A549 treated with DMSO at 1 μM for 4 hours (cell line): ENCODE data around the gene SCGB1D4. TPM values are rescaled to one million over a fixed set of nuclear protein-coding genes. Genes with fewer than 3 reads are reported as not detected.

ENCODE experiments used
- total RNA-seq: library from RNA; stranded (reverse); fragments of 200-300 nt; extraction: Qiagen RNA extraction; gene quantifications from 5 replicates; pipeline ENCODE4 v1.2.3, GENCODE V29; 2022; ENCODE audit warnings: low read depth

SCGB1D4 gene, protein sequence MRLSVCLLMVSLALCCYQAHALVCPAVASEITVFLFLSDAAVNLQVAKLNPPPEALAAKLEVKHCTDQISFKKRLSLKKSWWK
- total RNA-seq, result not detected in 5 replicates

DNA sequence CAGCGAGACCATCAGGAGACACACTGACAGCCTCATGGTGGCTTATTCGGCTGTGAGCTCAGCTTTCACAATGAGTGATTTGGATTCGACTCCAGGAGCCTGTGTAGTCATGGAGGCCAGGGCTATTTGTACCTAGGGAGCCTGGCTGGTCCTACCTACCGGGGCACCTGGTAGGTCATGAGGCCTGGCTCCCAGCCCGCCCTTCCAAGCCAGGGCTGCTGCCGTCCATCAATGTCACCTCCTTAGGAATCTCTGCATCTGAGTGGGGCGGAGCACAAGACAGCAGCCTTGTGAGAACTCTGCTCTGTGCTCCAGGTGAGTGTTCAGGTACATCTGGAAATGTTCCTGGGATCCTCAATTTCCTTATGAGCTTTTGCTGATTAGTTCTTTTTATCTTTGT, at the start of gene SCGB1D4:
SCGB1D4 (minus strand) TSS at position 101 of the 400 bp plus-strand sequence; CDS start at position 36, 65 bp downstream.

DNA sequence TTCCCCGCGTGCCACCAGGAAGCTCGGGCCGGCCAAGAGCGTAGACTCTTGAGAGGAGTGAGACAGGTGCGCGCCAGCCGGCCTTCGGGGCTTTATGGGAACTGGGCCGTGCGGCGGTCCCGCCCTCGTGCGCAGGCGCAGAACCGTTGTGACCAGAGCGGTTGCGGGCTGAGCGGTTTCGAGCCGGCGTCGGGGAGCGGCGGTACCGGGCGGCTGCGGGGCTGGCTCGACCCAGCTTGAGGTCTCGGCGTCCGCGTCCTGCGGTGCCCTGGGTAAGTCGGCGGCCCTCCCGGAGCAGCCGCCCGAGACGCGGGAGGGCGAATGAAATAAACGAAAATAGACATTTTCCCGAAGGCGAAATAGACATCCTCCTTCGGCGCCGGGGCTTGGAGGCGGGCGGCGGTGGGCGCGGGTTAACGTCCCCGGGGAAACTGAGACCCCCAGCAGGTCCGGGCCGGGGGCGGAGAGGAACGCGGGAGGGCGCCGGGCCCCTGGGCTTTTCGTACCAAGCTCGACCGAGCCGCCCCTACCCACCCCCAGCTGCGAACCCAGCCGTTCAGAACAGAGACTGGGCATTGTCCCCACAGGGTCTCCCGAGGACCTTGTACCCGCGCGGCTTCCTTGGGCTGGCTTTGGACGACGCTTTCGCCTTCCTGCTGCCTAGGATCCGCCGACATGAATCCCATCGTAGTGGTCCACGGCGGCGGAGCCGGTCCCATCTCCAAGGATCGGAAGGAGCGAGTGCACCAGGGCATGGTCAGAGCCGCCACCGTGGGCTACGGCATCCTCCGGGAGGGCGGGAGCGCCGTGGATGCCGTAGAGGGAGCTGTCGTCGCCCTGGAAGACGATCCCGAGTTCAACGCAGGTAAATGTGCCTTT, 38.7 kb upstream of the SCGB1D4 start, which contains the start of gene ASRGL1:
ASRGL1 (plus strand) TSS at position 146 of the 879 bp plus-strand sequence; CDS start at position 676, 530 bp downstream.

DNA sequence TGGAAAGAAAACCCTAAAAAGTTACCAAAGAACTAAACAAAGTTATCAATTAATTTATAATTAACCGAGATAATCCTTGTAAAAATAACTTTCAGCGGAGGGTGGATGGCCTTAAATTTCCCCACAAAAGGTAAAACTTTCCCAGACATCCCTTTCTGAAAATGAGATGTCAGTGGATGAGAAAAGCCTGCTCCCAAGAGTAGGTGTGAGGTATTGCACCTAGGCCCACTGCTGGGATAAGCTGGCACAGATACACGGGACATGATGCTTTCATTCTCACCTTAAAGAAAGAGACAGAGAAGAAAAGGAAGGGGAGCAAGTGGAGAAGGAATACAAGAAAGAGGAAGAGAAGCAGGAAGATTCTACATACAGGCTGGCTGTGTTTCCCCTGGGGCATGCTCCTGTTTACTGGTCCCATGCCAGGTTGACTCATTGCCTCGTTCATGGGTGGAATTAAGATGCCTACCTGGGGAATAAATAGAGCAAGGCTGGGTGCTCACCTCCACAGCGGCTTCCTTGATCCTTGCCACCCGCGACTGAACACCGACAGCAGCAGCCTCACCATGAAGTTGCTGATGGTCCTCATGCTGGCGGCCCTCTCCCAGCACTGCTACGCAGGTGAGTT, 29.1 kb downstream of the SCGB1D4 start, which contains the start of gene SCGB2A2:
SCGB2A2 (plus strand) TSS at position 505 of the 625 bp plus-strand sequence; CDS start at position 564, 59 bp downstream.

Other genes with a start within 250 kb of the SCGB1D4 start
- 47.0 to 68.1 TPM (median 62.1 TPM) in 5 replicates for gene INCENP, start 175.1 kb downstream of the SCGB1D4 start, total RNA-seq
- gene SCGB1D1, start 108.9 kb downstream of the SCGB1D4 start, total RNA-seq, result not detected in 5 replicates
- not detected in 5 replicates for gene SCGB2A1, start 90.4 kb downstream of the SCGB1D4 start, total RNA-seq
- gene SCGB1D2, start 56.8 kb downstream of the SCGB1D4 start, total RNA-seq, result not detected in 5 replicates
- gene SCGB2A2, start 28.9 kb downstream of the SCGB1D4 start, total RNA-seq, result not detected in 5 replicates
- gene ASRGL1, start 38.4 kb upstream of the SCGB1D4 start, total RNA-seq, result 9.6 to 14.9 TPM (median 13.6 TPM) in 5 replicates
- gene SCGB1A1, start 120.0 kb upstream of the SCGB1D4 start, total RNA-seq, result not detected in 5 replicates
- gene AHNAK, start 247.7 kb upstream of the SCGB1D4 start, total RNA-seq, result 167 to 211 TPM (median 191 TPM) in 5 replicates